DMS79 (cell line): Measurements from ENCODE around the gene PRKCA.
"Not testable (repeated sequence)": the region's sequence is repeated elsewhere in the genome, so short reads cannot be mapped to it uniquely, and the experiment has no call there.

Source experiments
- DNase-seq: peaks from one replicate; lab custom pipeline; 2025; lab: John Stamatoyannopoulos, UW

The PRKCA gene

DNA sequence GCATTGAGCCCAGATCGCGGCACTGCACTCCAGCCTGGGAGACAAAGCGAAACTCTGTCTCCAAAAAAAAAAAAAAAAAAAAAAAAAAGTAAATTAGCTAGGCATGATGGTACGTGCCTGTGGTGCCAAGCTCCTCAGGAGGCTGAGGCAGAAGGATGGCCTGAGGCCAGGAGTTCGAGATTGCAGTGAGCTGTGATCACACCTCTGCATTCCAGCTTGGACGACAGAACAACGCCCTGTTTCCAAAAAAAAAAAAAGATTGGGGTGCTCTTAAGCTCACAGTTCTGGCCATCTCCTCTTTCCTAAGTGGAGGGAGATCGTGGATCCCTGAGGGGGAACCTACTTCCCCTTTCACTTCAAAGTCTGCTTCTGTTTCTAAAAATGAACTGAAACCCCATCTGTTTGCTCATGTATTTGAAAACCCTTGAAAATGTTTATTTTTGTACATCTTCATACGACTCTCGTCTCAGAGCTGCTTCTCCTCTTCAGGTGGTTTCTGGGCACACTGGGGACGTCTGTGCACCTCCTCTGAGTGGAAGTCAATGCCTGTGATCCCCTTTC, 138.8 kb downstream of the PRKCA start:
- peak; percentile 57 for DNase-seq

- DNase-seq = no peak
Observed at GRCh38 chr17:66443166-66443565, 140.8 kb downstream of the PRKCA start.

- DNase-seq = no peak
Observed at GRCh38 chr17:66443606-66444005, 141.2 kb downstream of the PRKCA start.

GRCh38 chr17:66444031-66444430, 141.6 kb downstream of the PRKCA start:
- no peak for DNase-seq

DNA sequence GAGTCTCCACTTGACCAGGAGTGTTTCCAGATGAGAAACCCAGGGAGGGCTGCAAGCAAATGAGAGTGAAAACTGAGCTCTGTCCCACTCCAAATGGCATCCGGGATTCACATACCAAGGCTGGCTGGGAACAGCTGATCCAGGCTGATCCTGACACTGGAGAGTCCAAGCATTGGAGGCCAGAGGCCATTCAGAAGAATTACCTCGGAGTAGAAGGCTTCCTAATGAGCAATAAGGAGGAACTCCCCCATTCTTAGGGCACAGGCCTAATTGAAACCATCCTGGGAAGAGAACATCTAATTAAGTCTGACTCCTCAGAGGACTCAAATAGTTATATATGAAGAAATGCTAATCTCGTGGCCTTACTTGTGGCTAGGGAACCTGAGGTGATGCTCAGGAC, 142.8 kb downstream of the PRKCA start:
- DNase-seq = peak; percentile 34

- no peak for DNase-seq
Observed at GRCh38 chr17:66446419-66446818, 144.0 kb downstream of the PRKCA start.

DNA sequence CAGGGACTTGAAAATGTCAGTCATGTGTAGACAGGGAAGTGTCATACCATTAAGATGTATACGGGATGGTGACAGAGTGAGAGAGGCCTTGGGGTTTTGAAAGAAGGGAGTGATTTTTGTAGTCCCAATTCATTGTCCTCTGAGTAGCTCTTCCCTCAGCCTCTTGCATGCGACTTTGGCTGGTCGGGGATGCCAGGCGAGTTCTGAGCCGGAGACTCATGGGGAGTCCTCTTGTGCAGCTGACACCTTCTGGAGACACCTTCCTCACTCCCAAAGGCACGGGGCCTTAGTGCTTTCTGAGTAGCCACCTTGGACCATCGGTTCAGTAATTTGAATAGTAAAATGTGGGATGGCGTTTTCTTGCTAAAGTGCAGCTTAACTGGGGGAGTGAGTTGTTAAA, 144.7 kb downstream of the PRKCA start:
- DNase-seq = no peak

GRCh38 chr17:66448026-66448639, 145.7 kb downstream of the PRKCA start:
- no peak for DNase-seq

DNA sequence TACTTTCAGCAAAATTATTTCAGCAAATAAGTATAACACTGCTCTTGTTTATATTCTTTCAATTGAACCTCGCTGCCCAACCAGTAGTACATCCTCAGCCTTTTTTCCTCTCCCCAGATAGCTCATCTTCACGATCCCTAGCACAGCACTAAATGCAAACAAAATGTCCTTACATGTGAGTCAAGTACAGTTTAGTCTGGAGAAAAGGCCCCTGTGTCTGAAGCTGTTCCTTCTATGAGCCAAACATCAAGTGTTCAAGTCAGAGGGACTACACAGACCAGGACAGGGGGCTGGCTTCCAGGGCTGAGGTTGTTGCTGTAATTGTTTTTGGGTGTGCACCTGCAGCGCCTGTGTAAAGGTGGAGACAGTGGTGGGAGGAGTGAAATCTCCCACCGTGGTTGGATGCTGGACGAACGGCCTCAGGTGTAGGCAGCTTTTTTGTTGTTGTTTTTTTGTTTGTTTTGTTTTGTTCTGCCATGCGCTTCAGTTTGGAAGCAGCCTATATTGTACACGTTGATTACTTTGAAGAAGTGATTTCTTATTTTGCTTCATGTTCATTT, 147.1 kb downstream of the PRKCA start:
- no peak for DNase-seq

GRCh38 chr17:66450008-66450851, 147.8 kb downstream of the PRKCA start:
- DNase-seq = no peak

- no peak for DNase-seq
Observed at GRCh38 chr17:66450852-66451158, 148.4 kb downstream of the PRKCA start.

GRCh38 chr17:66451188-66452149, 149.1 kb downstream of the PRKCA start:
- no peak for DNase-seq

GRCh38 chr17:66455060-66455459, 152.6 kb downstream of the PRKCA start:
- DNase-seq = peak; percentile 60

DNA sequence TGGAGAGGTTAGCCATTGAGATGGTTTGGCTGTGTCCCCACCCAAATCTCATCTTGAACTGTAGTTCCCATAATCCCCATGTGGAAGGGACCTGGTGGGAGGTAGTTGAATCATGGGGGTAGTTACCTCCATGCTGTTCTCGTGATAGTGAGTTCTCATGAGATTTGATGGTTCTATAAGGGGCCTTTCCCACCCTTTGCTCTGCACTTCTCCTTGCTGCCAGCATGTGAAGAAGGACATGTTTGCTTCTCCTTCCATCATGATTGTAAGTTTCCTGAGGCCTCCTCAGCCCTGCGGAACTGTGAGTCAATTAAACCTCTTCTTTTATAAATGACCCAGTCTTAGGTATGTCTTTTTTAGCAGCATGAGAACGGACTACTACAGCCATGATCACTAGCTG, 155.1 kb downstream of the PRKCA start:
- not testable (repeated sequence) for DNase-seq

DNA sequence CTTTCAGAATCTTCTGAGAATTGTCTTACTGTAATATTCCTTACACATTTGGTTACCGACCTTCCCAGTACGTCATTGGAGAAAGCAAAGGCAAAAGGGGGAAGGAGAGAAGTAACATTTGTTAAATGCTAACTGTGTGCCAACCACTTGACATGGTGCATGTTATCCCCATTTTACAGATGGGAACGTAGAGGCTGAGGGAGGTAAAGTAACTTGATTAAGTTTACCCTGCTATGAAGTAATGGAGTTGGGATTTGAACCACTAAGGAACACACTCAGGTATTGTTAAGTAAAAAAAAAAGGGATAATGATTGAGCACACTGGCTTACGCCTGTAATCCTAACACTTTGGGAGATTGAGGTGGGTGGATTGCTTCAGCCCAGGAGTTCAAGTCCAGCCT, 156.4 kb downstream of the PRKCA start:
- DNase-seq = no peak

GRCh38 chr17:66459811-66460270, 157.4 kb downstream of the PRKCA start:
- no peak for DNase-seq

DNA sequence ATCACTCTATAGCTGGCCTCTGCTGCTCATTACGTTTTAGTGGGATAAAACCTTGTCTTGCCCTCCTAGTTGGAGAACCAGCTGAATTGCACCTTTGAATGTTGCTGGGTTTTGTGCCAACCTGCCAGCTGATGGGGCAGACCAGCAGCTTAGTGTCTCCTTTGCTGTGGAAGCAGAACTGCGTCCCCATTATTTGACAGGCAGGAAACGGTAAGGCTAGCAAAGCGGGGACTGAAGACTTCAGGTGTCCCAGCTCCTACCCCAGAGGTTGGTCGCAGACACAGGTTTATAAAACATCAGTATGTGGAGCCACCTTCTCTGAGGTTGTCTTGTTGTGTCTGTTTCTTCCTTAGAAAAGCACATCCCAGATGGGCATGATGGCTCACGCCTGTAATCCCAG, 158.1 kb downstream of the PRKCA start:
- no peak for DNase-seq

DNA sequence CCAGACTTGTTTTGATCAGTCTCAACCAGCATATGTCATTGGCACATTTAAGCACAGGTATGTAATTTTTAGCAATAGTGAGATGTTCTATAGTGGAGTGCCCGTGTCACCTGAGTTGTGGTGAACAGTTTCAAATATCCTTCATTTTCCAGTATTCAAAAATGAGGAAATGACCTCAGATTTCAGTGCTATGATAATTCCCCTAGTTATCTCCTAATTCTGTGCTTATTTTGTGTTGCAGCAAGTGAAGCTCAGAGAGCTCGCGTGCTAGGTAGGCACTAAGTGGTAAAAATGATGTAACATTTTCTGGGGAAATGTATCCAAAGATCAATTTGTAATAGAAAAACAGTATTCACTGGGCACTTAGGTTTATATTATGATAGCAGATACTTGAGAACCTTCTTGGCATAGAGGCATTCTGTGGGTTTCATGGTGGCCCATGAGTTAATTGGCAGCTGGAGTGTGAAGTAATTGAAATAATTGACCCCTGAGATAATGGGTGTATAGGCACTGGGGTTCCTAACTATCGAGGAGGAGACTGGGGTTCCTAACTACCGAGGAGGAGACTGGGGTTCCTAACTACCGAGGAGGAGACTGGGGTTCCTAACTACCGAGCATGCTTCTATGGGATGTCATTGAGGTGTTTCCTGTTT, 159.1 kb downstream of the PRKCA start:
- DNase-seq = no peak

- DNase-seq = no peak
Observed at GRCh38 chr17:66462010-66462409, 159.6 kb downstream of the PRKCA start.

DNA sequence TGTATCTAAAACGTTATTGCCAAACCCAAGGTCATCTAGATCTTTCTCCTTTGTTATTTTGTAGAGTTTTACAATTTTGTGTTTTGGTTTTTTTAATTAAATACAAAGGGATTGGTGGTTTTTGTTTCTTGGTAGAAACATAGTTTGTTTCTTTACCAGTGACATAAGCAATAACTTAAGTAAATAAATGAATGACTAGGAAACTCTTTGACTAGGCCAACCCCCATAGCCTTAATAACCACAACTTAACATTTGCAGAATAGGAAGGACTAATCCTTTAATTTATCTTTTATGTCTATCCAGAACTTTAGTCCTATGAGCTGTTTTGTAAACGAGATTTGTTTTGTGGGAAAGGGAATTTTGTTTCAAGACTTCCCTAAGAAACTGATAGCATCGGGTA, 162.5 kb downstream of the PRKCA start:
- DNase-seq = no peak

DNA sequence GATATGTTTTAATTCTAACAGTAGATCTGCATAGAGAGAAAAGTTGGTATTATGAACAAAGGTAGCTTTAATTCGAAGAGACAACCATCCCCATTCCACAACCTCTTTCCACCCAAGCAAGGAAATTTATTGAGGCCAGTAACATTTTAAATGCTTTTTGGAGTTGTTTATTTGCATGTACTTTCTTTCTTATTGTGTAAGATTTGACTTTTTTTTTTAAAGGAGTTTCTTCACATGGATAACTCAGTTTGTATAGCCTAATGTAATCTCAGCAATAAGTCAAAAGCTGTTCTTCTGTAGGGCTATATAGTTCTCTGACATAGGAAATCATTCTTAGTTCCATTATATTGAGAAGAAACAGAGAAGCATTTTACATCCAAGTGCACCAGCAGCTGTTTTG, 163.3 kb downstream of the PRKCA start:
- DNase-seq = no peak
